A673 (cell line): ENCODE measurements around the gene PIK3C2B. TPM values are rescaled to one million over a fixed set of nuclear protein-coding genes. Genes with fewer than 3 reads are reported as not detected.
"Not testable (repeated sequence)": the region's sequence is repeated elsewhere in the genome, so short reads cannot be mapped to it uniquely, and the experiment has no call there.

Source experiments
- BruUV-seq: library from RNA; stranded (reverse); fragments of 400-500 nt; replicated peaks from 2 replicates; lab custom pipeline; 2021; lab: Mats Ljungman, UMichigan
- CTCF ChIA-PET: fragments of 300-600 bp; sonication (Branson Sonifier 250); formaldehyde crosslinking; loops from one replicate; lab custom pipeline; 2022; ENCODE audit warnings: antibody characterized with exemption; lab: Charles Lee
- POLR2A ChIA-PET: fragments of 300-600 bp; sonication (Branson Sonifier 250); formaldehyde crosslinking; loops from one replicate; lab custom pipeline; 2022; ENCODE audit warnings: antibody characterized with exemption; ENCODE audit not compliant: low non-redundant PET; lab: Charles Lee
- DNase-seq: peaks from one replicate; pipeline ENCODE4 v3.0.0-alpha.2; 2015; ENCODE audit warnings: low spot score
- H3K27ac ChIP-seq: fragments of 200-600 bp; sonication (generic); 2 replicates; pipeline ENCODE4 v1.5.1; 2016; ENCODE audit warnings: mixed run types, low read depth, mild to moderate bottlenecking, mixed read lengths, antibody characterized with exemption, low read length; ENCODE audit not compliant: poor library complexity, severe bottlenecking
- H3K27me3 ChIP-seq: fragments of 200-600 bp; sonication (generic); replicated peaks from 2 replicates; pipeline ENCODE4 v1.6.1; 2017; ENCODE audit warnings: mixed run types, low read depth, mild to moderate bottlenecking, mixed read lengths, antibody characterized with exemption, low read length; ENCODE audit not compliant: insufficient read depth, poor library complexity
- H3K36me3 ChIP-seq: fragments of 200-600 bp; sonication (generic); 2 replicates; pipeline ENCODE4 v1.6.1; 2016; ENCODE audit warnings: mixed run types, mild to moderate bottlenecking, mixed read lengths, antibody characterized with exemption, low read length; ENCODE audit not compliant: insufficient read depth, poor library complexity, severe bottlenecking
- H3K4me1 ChIP-seq: fragments of 200-600 bp; sonication (generic); 2 replicates; pipeline ENCODE4 v1.6.1; 2017; ENCODE audit warnings: mixed run types, mild to moderate bottlenecking, mixed read lengths, antibody characterized with exemption, low read length; ENCODE audit not compliant: insufficient read depth, poor library complexity, severe bottlenecking
- H3K4me3 ChIP-seq: fragments of 200-600 bp; sonication (generic); 2 replicates; pipeline ENCODE4 v1.5.1; 2016; ENCODE audit warnings: low read depth, mixed run types, mild to moderate bottlenecking, mixed read lengths, low read length; ENCODE audit not compliant: poor library complexity, severe bottlenecking
- H3K9me3 ChIP-seq: fragments of 200-600 bp; sonication (generic); 2 replicates; pipeline ENCODE4 v1.6.1; 2016; ENCODE audit warnings: mixed run types, low read depth, mild to moderate bottlenecking, mixed read lengths, antibody characterized with exemption, low read length; ENCODE audit not compliant: poor library complexity, severe bottlenecking
- EZH2 ChIP-seq: fragments of 200-600 bp; sonication (generic); IDR thresholded peaks from 2 replicates; pipeline ENCODE4 v1.6.1; 2017; ENCODE audit warnings: borderline replicate concordance, low read depth, mild to moderate bottlenecking, mixed read lengths, antibody characterized with exemption, low read length; ENCODE audit not compliant: poor library complexity, severe bottlenecking
- intact Hi-C: fragments of 100-400 bp; cut with micrococcal nuclease; formaldehyde crosslinking; loops from one replicate; pipeline ENCODE4 v1.10.0; 2022; ENCODE audit not compliant: unreplicated experiment
- total RNA-seq: library from RNA; stranded (reverse); gene quantifications from 2 replicates; pipeline ENCODE4 v1.2.3, GENCODE V29; 2021
- TF ChIP-seq, protein P1 (sequence below): fragments of 300-800, 200-600 bp; sonication (generic); conservative IDR thresholded peaks from 2 replicates; pipeline ENCODE4 v1.5.1; 2017; ENCODE audit warnings: low read depth, mild to moderate bottlenecking, antibody characterized with exemption, low read length, moderate library complexity, mixed read lengths

Gene PIK3C2B
- total RNA-seq, 1 experiment from 2014 or later = 18.0 TPM

DNA sequence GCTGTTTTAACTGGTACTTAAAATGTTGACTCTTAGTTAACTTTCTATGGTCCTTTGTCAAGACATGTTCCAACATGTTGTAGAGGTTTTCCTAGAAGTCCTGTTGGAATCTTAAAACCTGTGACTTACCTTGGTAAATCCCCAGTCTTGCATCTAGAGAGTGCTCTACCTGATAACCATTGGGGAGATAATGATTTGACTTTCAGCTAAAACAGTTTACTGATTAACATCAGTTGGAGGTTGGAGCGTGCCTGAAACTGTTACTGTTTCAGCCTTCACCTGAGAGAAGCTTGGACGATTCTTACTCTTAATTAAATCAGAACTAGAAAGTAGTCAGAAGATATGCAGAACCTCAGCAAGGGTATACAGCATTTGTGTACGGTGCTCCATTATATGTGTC is 30.4 kb upstream of the PIK3C2B start:
- POLR2A ChIA-PET = interaction anchor here (0.7 kb wide), 1 partner anchor 190 kb away, joined by 4 read pairs; no protein-coding TSS in a partner anchor
- no peaks in the 10 kb centered on the region for H3K27me3 ChIP-seq
- CTCF ChIA-PET = no interaction called here
- TF ChIP-seq, protein P1, sequence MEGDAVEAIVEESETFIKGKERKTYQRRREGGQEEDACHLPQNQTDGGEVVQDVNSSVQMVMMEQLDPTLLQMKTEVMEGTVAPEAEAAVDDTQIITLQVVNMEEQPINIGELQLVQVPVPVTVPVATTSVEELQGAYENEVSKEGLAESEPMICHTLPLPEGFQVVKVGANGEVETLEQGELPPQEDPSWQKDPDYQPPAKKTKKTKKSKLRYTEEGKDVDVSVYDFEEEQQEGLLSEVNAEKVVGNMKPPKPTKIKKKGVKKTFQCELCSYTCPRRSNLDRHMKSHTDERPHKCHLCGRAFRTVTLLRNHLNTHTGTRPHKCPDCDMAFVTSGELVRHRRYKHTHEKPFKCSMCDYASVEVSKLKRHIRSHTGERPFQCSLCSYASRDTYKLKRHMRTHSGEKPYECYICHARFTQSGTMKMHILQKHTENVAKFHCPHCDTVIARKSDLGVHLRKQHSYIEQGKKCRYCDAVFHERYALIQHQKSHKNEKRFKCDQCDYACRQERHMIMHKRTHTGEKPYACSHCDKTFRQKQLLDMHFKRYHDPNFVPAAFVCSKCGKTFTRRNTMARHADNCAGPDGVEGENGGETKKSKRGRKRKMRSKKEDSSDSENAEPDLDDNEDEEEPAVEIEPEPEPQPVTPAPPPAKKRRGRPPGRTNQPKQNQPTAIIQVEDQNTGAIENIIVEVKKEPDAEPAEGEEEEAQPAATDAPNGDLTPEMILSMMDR = no peak
- no peak for TF ChIP-seq EZH2
- no peak overlapping the region for H3K27ac ChIP-seq
- H3K36me3 ChIP-seq = peaks cover 61% of the 10 kb centered on the region
- intact Hi-C loops = no loop called here
- DNase-seq = no peak
- H3K4me1 ChIP-seq = no peaks in the 10 kb centered on the region
- no peak overlapping the region for H3K4me3 ChIP-seq
- H3K9me3 ChIP-seq = no peaks in the 10 kb centered on the region
- BruUV-seq = no TSS peak

DNA sequence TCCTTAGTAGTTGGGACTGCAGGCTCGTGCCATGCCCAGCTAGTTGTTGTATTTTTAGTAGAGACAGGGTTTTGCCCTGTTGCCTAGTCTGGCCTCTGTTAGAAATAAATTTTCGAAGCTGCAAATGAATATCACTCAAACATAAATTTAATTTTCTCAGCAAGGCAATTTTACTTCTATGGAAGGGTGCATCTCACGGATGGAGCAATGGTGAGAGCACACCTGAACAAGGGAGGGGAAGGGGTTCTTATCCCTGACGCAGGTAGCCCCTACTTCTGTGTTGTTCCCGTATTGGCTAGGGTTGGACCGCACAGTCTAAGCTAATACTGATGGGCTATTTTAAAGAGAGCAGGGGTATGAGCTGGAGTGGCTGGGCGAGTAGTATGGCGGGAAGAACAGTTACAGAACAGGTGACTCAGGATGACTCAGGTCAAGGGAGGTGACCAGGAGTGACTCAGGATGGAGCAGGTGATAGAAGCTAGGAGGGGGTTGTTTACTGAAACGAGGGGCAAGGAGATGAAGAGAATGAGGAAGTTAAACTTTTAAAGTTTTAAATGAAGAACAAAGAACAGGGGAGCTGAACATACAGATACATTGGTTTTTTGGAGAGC is 29.1 kb upstream of the PIK3C2B start:
- Histone ChIP-seq H3K36me3 (peaks cover 48% of the 10 kb centered on the region), H3K9me3 (no peaks in the 10 kb centered on the region), H3K4me1 (no peaks in the 10 kb centered on the region), H3K27me3 (no peaks in the 10 kb centered on the region), H3K27ac (no peak overlapping the region), H3K4me3 (no peak overlapping the region)
- intact Hi-C loops = no loop called here
- BruUV-seq = no TSS peak
- CTCF ChIA-PET = no interaction called here
- TF ChIP-seq, protein P1 = no peak
- no peak for TF ChIP-seq EZH2
- DNase-seq = no peak
- POLR2A ChIA-PET = no interaction called here

DNA sequence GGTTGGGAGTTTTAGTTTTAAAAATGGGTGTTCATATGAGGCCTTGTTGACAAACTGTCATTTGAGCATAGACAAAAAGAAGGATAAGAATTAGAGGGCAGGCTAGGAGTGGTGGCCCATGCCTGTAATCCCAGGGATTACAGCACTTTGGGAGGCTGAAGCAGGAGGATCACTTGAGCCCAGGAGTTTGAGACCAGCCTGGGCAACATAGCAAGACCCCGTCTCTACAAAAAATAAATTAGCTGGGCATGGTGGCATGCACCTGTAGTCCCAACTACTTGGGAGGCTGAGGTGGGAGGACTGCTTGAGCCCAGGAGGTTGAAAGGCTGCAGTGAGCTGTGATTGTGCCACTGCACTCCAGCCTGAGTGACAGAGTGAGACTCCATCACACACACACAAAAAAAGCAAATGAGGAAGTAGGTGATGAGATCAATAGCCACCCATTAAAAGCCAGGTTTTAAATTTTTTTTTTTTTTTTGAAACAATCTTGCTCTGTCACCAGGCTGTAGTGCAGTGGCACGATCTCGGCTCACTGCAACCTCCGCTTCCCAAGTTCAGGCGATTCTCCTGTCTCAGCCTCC is 27.4 kb upstream of the PIK3C2B start:
- H3K27me3 ChIP-seq, H3K9me3 ChIP-seq, H3K27ac ChIP-seq, H3K4me3 ChIP-seq, intact Hi-C loops, H3K4me1 ChIP-seq, POLR2A ChIA-PET, BruUV-seq, CTCF ChIA-PET, DNase-seq: not testable (repeated sequence)
- peaks cover 44% of the 10 kb centered on the region for H3K36me3 ChIP-seq
